ENCODE measurements around the gene RGS6. TPM values are rescaled to one million over a fixed set of nuclear protein-coding genes. Genes with fewer than 3 reads are reported as not detected.

RGS6 gene
- total RNA-seq, 1 donor from 2014 or later = not detected

DNA sequence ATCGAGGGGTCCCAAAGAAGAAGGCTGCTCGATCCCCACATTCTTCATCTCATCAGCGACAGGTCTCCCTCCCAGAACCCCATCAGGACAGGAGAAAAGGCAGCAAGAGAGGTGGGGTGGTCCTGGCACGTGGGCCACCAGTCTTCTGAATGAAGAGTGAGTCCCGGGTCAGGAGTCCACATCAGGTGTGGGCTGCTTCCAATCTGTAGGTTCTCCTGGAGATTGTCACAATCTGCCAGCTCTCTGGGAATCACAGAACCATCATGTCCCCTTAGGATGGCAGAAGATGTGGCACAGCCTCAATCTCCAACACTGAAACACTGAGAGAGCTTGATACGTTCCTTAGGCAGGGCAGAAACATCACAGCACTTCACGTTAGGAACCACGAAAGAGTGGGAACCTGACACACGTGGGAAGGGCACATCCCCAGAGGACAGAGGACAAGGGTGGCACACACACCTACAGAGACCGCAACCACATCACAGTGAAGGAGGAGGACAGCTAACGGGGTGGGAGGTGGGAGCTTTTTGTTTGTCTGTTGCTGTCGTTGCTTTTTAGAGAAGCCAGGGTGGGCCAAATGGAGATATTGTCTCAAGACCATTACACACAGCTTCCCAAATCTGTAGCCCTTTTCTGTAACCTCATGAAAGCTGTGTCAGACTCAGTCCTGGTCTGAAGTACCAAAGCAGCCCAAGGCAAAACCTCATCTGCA is 677.1 kb downstream of the RGS6 start:
- intact Hi-C loops (cut with micrococcal nuclease) = no loop called here
- Mint-ChIP-seq H3K9me3 (no peaks in the 10 kb centered on the region), H3K36me3 (ENCODE audit: low read depth) (no peaks in the 10 kb centered on the region), H3K4me3 (no peak overlapping the region), H3K4me1 (peaks cover 4% of the 10 kb centered on the region), H3K27me3 (no peaks in the 10 kb centered on the region), H3K27ac (no peak overlapping the region)
- ChIA-PET CTCF (no interaction called here), POLR2A (no interaction called here)
- no peak for DNase-seq
- TF ChIP-seq, protein P1, sequence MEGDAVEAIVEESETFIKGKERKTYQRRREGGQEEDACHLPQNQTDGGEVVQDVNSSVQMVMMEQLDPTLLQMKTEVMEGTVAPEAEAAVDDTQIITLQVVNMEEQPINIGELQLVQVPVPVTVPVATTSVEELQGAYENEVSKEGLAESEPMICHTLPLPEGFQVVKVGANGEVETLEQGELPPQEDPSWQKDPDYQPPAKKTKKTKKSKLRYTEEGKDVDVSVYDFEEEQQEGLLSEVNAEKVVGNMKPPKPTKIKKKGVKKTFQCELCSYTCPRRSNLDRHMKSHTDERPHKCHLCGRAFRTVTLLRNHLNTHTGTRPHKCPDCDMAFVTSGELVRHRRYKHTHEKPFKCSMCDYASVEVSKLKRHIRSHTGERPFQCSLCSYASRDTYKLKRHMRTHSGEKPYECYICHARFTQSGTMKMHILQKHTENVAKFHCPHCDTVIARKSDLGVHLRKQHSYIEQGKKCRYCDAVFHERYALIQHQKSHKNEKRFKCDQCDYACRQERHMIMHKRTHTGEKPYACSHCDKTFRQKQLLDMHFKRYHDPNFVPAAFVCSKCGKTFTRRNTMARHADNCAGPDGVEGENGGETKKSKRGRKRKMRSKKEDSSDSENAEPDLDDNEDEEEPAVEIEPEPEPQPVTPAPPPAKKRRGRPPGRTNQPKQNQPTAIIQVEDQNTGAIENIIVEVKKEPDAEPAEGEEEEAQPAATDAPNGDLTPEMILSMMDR (IDR thresholded peaks at IDR 0.05) = no peak
- no peak for ATAC-seq (ENCODE audit: low read depth)

DNA sequence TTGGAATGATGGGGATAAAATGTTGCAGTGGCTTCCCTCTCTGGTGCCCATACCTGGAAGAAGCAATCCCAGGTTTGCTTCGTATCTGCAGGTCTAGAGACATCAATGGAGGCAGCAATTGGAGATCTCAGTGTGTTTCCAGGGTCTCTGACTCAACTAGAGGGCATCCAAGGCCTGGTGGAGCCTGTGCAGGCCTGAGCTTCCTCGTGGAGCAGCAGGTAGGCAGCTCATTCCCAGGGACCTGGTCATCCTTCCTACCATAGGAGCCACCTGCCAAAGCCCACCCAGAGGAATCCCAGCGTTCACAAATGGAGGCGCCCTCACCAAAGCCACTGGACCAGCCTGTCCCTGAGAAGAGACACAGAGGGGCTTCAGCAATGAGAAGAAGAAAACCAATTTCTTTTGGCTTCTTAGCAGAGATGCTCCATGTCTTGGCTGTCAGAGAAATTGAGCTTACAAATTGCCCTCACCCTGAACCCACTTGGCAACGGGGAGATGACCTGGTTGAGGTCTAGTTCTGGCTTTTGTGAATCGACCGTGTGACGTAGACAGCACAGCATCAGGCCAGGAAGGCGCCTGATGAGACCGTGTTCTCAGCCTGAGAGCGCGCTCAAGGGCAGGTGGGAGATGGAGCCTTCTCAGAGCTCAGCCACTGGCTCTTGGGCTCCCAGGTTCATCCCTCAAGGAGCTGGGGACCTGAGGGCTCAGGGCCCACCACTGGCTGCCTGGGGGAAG is 678.0 kb downstream of the RGS6 start:
- ATAC-seq (ENCODE audit: low read depth) (no peak), DNase-seq (no peak)
- TF ChIP-seq, protein P1 (IDR thresholded peaks at IDR 0.05) = no peak
- Mint-ChIP-seq H3K4me3 (no peak overlapping the region), H3K36me3 (ENCODE audit: low read depth) (no peaks in the 10 kb centered on the region), H3K4me1 (peaks cover 4% of the 10 kb centered on the region), H3K27me3 (no peaks in the 10 kb centered on the region), H3K27ac (no peak overlapping the region), H3K9me3 (no peaks in the 10 kb centered on the region)
- intact Hi-C loops (cut with micrococcal nuclease) = no loop called here
- ChIA-PET POLR2A (no interaction called here), CTCF (no interaction called here)

DNA sequence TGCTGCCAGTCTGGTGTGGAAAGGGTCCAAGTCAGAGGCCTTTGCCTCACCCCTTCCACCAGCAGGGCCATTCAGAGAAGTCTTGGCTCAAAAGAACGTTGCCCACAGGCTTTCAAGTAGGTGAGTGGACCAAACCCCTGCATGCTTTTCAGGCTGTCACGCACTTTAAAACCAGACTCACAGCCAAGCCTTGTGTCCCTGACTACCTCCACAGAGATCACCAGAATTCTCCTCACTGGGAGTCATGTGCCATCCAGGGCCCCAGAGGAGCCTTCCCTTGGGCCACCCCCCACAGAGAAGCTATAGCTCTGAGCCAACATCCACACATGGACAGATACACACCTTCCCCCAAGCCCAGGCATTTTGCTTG is 678.6 kb downstream of the RGS6 start:
- TF ChIP-seq, protein P1 (IDR thresholded peaks at IDR 0.05) = no peak
- no peaks in the 10 kb centered on the region for H3K9me3 Mint-ChIP-seq
- peaks cover 4% of the 10 kb centered on the region for H3K4me1 Mint-ChIP-seq
- H3K27ac Mint-ChIP-seq = no peak overlapping the region
- no peak for DNase-seq
- H3K36me3 Mint-ChIP-seq (ENCODE audit: low read depth) = no peaks in the 10 kb centered on the region
- no peaks in the 10 kb centered on the region for H3K27me3 Mint-ChIP-seq
- ChIA-PET CTCF (no interaction called here), POLR2A (no interaction called here)
- no peak overlapping the region for H3K4me3 Mint-ChIP-seq
- ATAC-seq (ENCODE audit: low read depth) = no peak
- intact Hi-C loops (cut with micrococcal nuclease) = no loop called here

DNA sequence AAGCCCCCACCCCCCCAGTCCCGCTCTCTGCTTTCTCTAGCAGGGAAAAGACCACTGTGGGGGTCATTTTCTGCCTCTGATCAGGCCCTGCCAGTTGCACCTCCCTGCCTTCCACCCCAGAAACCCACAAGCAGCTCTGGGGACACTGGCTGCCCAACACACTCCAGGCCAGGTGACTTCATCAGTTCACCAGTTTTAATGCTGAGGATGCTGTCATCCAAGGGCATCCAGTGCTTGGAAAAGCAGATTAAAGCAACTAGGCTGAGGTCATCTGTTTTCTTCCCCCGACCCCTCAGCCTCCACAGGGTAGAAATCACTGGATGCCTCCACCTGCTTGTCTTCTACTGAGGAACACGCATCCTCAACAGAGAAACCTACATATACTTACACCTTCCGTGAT is 679.3 kb downstream of the RGS6 start:
- TF ChIP-seq, protein P1 (IDR thresholded peaks at IDR 0.05) = no peak
- no peaks in the 10 kb centered on the region for H3K9me3 Mint-ChIP-seq
- DNase-seq = no peak
- H3K4me3 Mint-ChIP-seq = no peak overlapping the region
- H3K36me3 Mint-ChIP-seq (ENCODE audit: low read depth) = no peaks in the 10 kb centered on the region
- intact Hi-C loops (cut with micrococcal nuclease) = no loop called here
- H3K4me1 Mint-ChIP-seq = peaks cover 4% of the 10 kb centered on the region
- POLR2A ChIA-PET = no interaction called here
- no peaks in the 10 kb centered on the region for H3K27me3 Mint-ChIP-seq
- no peak overlapping the region for H3K27ac Mint-ChIP-seq
- CTCF ChIA-PET = no interaction called here
- no peak for ATAC-seq (ENCODE audit: low read depth)

DNA sequence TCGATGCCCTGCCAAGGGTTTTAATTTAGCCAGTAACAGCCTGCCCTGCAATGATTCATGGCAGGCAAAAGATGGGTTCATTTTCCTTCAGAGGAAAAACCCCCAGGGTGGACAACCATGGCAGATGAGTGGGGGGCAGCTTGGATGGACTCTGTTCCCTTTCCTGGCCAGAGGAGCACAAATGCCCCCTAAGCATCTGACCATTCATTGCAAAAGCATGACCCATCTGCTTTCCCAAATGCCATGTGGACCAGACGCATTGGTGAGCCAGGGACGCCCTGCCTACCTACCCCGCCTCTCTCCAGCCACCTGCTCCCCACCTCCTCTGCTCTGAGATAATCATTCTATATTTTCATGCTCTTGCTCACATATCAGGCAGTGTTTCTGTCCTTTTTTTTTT is 679.8 kb downstream of the RGS6 start:
- POLR2A ChIA-PET = no interaction called here
- TF ChIP-seq, protein P1 (IDR thresholded peaks at IDR 0.05) = no peak
- Mint-ChIP-seq H3K4me1 (peaks cover 4% of the 10 kb centered on the region), H3K9me3 (no peaks in the 10 kb centered on the region), H3K4me3 (no peak overlapping the region), H3K27me3 (no peaks in the 10 kb centered on the region), H3K27ac (no peak overlapping the region), H3K36me3 (ENCODE audit: low read depth) (no peaks in the 10 kb centered on the region)
- CTCF ChIA-PET = no interaction called here
- ATAC-seq (ENCODE audit: low read depth) (no peak), DNase-seq (no peak)
- intact Hi-C loops (cut with micrococcal nuclease) = no loop called here
